Measurements from ENCODE around the gene FAM180B.

DNA sequence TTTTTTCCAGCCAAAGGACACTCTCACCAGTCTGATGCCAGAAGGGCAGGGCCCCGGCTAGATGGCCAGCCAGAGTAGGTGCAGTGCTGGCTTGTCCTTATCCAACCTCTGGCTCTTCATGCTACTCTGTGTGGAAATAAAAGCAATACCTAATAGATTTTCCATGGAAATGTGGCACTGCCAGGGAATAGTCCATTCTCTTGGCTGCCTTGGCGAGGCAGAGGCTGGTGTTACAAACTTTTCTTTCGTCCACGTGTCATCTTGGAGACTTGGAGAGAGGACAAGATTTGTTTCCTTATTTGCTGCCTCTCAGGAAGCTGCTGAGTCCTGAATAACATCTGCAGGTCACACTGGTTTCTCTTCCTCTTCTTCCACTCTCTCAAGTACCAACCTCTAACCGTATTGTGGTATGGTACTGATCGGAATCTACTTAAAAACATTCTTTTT lies 24.9 kb downstream of the FAM180B start:
- TF ChIP-seq, protein P1, sequence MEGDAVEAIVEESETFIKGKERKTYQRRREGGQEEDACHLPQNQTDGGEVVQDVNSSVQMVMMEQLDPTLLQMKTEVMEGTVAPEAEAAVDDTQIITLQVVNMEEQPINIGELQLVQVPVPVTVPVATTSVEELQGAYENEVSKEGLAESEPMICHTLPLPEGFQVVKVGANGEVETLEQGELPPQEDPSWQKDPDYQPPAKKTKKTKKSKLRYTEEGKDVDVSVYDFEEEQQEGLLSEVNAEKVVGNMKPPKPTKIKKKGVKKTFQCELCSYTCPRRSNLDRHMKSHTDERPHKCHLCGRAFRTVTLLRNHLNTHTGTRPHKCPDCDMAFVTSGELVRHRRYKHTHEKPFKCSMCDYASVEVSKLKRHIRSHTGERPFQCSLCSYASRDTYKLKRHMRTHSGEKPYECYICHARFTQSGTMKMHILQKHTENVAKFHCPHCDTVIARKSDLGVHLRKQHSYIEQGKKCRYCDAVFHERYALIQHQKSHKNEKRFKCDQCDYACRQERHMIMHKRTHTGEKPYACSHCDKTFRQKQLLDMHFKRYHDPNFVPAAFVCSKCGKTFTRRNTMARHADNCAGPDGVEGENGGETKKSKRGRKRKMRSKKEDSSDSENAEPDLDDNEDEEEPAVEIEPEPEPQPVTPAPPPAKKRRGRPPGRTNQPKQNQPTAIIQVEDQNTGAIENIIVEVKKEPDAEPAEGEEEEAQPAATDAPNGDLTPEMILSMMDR (IDR thresholded peaks at IDR 0.05) = no peak
- TF ChIP-seq POLR2A (IDR thresholded peaks at IDR 0.05) = no peak

All from esophagus squamous epithelium (tissue), 4 donors.